Lung (tissue), 12 donors: ENCODE measurements around the gene COMMD9. TPM values are rescaled to one million over a fixed set of nuclear protein-coding genes. Genes with fewer than 3 reads are reported as not detected.

Experiments
- ATAC-seq: fragments of 200-7000 bp; cut with Tn5 transposase; one replicate; pipeline ENCODE4 v1.9.1; 2020; ENCODE audit warnings: moderate number of reproducible peaks; ENCODE audit not compliant: insufficient read depth, low FRiP score
- DNase-seq, 3 donors: peaks; one replicate each; pipeline ENCODE4 v3.0.0-alpha.2; 2013 to 2017
- H3K27ac ChIP-seq, 2 donors: one replicate each; pipeline ENCODE4 v1.5.1; 2013; ENCODE audit warnings: mild to moderate bottlenecking in 2 of 2, moderate library complexity in 2 of 2, control low read depth in 1 of 2, inconsistent platforms in 1 of 2, low read depth in 1 of 2, low read length in 1 of 2
- H3K27me3 ChIP-seq, 3 donors: one replicate each; pipeline ENCODE4 v1.5.1; 2013; ENCODE audit warnings: low read length in 2 of 3; ENCODE audit not compliant: control insufficient read depth in 3 of 3, insufficient read depth in 3 of 3
- H3K36me3 ChIP-seq, 4 donors: one replicate each; pipeline ENCODE4 v1.5.1; 2013; ENCODE audit warnings: low read length in 4 of 4, mild to moderate bottlenecking in 1 of 4, moderate library complexity in 1 of 4; ENCODE audit not compliant: control insufficient read depth in 4 of 4, insufficient read depth in 4 of 4
- H3K4me1 ChIP-seq, 5 donors: one replicate each; pipeline ENCODE4 v1.5.1; 2013; ENCODE audit warnings: low read length in 5 of 5, mild to moderate bottlenecking in 2 of 5, moderate library complexity in 1 of 5; ENCODE audit not compliant: control insufficient read depth in 5 of 5, insufficient read depth in 5 of 5
- H3K4me3 ChIP-seq: one replicate; pipeline ENCODE4 v1.5.1; 2013; ENCODE audit warnings: mild to moderate bottlenecking, control low read depth, moderate library complexity
- H3K9ac ChIP-seq, 2 donors: one replicate each; pipeline ENCODE4 v1.5.1; 2013; ENCODE audit warnings: low read length in 2 of 2, control low read depth in 1 of 2; ENCODE audit not compliant: insufficient read depth in 1 of 2
- H3K9me3 ChIP-seq, 4 donors: one replicate each; pipeline ENCODE4 v1.5.1; 2013; ENCODE audit warnings: low read length in 3 of 4, mild to moderate bottlenecking in 1 of 4, moderate library complexity in 1 of 4; ENCODE audit not compliant: control insufficient read depth in 4 of 4, insufficient read depth in 3 of 4
- WGBS, 2 donors: extraction: QIAGEN DNeasy Blood & Tissue Kit; methylation state at CpG; one replicate each; pipeline ENCODE4 v1.1.7; 2013; 5-methylcytosine and 5-hydroxymethylcytosine counted together
- polyA plus RNA-seq, 2 donors: library from polyadenylated mRNA; stranded (reverse); fragments of 200-250 nt; gene quantifications; one replicate each; pipeline ENCODE4 v1.2.1, GENCODE V29; 2013
- total RNA-seq, 2 donors: library from RNA; depleted of rRNA in 1 of 2; stranded (reverse); fragments of >200 nt in 1 of 2; gene quantifications; one replicate each; pipeline ENCODE4 v1.2.1, GENCODE V29; 2014 to 2021
- TF ChIP-seq, protein P1 (sequence below): IDR thresholded peaks from 2 replicates; pipeline ENCODE4 v1.5.1; 2012; ENCODE audit warnings: mild to moderate bottlenecking; ENCODE audit errors: control extremely low read depth, extremely low read depth
- donor health status: control.
- donor health status: control.
- donor health status: Bipolar disorder and iron deficiency.
- donor health status: healthy.
- donor health status: DM: yes; HTN: yes; CAD: no.

COMMD9 gene
- total and polyA plus RNA-seq, 4 donors = 41.8 to 66.8 (median 44.6) TPM

DNA sequence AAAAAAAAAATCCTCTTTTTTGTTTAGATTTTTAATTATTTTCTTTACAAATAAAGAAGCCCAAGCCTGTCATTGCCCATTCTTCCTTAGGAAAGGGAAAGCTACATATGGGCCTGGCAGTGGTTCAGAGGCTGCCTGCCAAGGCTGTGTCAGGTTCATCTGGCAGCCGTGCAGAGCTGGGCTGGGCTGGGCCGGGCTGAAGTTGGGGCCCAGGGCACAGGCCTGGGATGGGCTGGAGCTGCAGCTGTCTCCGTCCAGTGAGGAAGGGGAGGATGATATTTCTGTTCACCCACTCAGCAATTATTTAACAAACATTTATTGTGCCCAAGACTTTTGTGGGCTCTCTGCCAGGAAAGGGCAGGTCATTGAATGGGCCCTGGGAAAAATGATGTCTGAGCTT, 11.4 kb upstream of the COMMD9 start:
- H3K9me3 ChIP-seq = no peaks in the 10 kb centered on the region
- no peak overlapping the region for H3K9ac ChIP-seq
- TF ChIP-seq, protein P1, sequence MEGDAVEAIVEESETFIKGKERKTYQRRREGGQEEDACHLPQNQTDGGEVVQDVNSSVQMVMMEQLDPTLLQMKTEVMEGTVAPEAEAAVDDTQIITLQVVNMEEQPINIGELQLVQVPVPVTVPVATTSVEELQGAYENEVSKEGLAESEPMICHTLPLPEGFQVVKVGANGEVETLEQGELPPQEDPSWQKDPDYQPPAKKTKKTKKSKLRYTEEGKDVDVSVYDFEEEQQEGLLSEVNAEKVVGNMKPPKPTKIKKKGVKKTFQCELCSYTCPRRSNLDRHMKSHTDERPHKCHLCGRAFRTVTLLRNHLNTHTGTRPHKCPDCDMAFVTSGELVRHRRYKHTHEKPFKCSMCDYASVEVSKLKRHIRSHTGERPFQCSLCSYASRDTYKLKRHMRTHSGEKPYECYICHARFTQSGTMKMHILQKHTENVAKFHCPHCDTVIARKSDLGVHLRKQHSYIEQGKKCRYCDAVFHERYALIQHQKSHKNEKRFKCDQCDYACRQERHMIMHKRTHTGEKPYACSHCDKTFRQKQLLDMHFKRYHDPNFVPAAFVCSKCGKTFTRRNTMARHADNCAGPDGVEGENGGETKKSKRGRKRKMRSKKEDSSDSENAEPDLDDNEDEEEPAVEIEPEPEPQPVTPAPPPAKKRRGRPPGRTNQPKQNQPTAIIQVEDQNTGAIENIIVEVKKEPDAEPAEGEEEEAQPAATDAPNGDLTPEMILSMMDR = no peak
- H3K36me3 ChIP-seq = no peaks in the 10 kb centered on the region
- DNase-seq = peak; percentile 72 to 84 (median 81)
- ATAC-seq = peak; percentile 31
- no peak overlapping the region for H3K4me3 ChIP-seq
- H3K27ac ChIP-seq = no peak overlapping the region
- H3K27me3 ChIP-seq = no peaks in the 10 kb centered on the region
- peaks cover 0 to 17% (median 7%) of the 10 kb centered on the region in 5 donors for H3K4me1 ChIP-seq
- 28 to 64% methylated on average over 3 of the region's 3 CpGs for WGBS, 2 donors

DNA sequence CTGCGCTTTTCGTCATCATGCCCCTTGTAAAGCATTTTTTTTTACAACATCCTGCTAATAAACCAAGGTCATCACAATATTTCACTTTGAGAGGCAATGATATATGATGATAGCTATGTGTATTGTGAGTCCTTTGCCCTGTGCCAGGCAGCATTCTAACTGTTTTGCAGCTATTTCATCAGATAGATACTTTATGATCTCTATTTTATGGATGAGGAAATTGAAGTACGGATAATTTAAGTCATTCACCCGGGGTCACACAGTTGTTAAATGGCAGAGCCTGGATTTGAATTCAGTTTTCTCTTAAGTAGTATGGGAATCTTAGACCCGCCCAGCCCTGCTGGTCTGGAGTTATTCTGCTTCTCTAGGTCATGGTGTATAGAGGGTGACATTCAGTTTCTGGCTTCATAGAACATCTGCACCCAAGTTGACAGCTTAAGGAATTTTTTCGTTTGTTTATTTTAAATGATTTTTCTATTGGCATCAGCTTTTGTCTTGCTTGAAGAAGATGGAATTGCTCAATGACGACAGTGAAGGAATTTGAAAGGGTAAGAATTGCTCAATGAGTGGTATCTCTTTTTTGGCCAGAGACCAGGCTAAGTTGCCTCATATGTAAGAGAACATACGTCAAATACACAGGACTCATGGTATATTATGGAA, 7.8 kb upstream of the COMMD9 start:
- no peak overlapping the region for H3K9ac ChIP-seq
- TF ChIP-seq, protein P1 = no peak
- no peak for ATAC-seq
- no peaks in the 10 kb centered on the region for H3K36me3 ChIP-seq
- peak in 2 of 3 donors; percentile 50 to 69 for DNase-seq
- no peaks in the 10 kb centered on the region for H3K27me3 ChIP-seq
- 68 to 75% methylated on average over 8 of the region's 8 CpGs for WGBS, 2 donors
- H3K4me1 ChIP-seq = peaks cover 0 to 17% (median 4%) of the 10 kb centered on the region in 5 donors
- H3K27ac ChIP-seq = no peak overlapping the region
- H3K4me3 ChIP-seq = no peak overlapping the region
- H3K9me3 ChIP-seq = no peaks in the 10 kb centered on the region

DNA sequence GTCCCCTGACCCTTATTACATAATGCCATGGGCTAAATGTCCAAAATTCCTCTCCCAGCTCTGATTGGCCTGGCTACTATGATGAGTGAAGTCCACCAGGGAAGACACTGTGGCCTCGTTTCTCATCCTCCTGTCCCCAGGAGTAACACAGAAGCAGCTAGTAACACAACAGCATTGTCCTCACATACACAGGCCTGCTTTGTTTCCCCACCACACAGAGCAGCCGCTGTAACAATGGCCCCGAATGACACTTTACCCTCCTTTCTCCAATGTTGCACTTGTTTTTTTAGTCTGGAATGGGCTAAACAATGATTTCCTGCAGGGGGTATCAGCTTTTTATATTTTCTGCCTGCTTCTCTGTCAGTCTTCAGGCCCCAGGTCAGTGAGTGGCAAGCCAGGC, 6.7 kb upstream of the COMMD9 start, which contains the start of gene PRR5L:
Gene PRR5L, plus strand, starts transcription at position 363 of the 400 bp plus-strand sequence. CDS start 104,834 bp downstream, outside the sequence.
- DNase-seq (no peak), ATAC-seq (no peak)
- H3K9ac ChIP-seq = no peak within 1 kb of the TSS
- no peaks in the 10 kb centered on the region for H3K27me3 ChIP-seq
- peaks cover 0 to 16% (median 3%) of the 10 kb centered on the region in 5 donors for H3K4me1 ChIP-seq
- no peak within 1 kb of the TSS for H3K27ac ChIP-seq
- WGBS, 2 donors = 83 to 90% methylated on average over 3 of the region's 3 CpGs
- H3K9me3 ChIP-seq = no peaks in the 10 kb centered on the region
- H3K4me3 ChIP-seq = no peak within 1 kb of the TSS
- H3K36me3 ChIP-seq = no peaks in the 10 kb centered on the region
- TF ChIP-seq, protein P1 = no peak
